Measurements from ENCODE around the gene NFS1.
"Not testable (repeated sequence)": the region's sequence is repeated elsewhere in the genome, so short reads cannot be mapped to it uniquely, and the experiment has no call there.

The NFS1 gene

GRCh38 chr20:35718972-35719635 is 20.0 kb upstream of the NFS1 start:
- peaks cover 97% of the 10 kb centered on the region for H3K36me3 ChIP-seq (ENCODE audit: control insufficient read depth, low read length)
- no peaks in the 10 kb centered on the region for H3K9me2 ChIP-seq (replicated peaks; ENCODE audit: control insufficient read depth, low read length)
- TF ChIP-seq CTCF (IDR thresholded peaks at IDR 0.05; ENCODE audit: low read depth, low read length, poor library complexity, severe bottlenecking) (no peak), EZH2phosphoT487 (IDR thresholded peaks at IDR 0.05; ENCODE audit: borderline replicate concordance, low read length) (no peak)
- H3K4me1 ChIP-seq (ENCODE audit: control insufficient read depth, low read length) = no peaks in the 10 kb centered on the region
- H3K79me2 ChIP-seq (ENCODE audit: control insufficient read depth, low read length) = peaks cover 94% of the 10 kb centered on the region
- H4K20me1 ChIP-seq (ENCODE audit: control insufficient read depth, insufficient read depth, low read depth, low read length) = peaks cover 23% of the 10 kb centered on the region; the same call in 1 of the 2 replicates
- no peak overlapping the region for H3K4me2 ChIP-seq (ENCODE audit: low read length)
- H3K9me3 ChIP-seq (ENCODE audit: control insufficient read depth, insufficient read depth, low read length) = no peaks in the 10 kb centered on the region
- no peak overlapping the region for H3K4me3 ChIP-seq (ENCODE audit: low read length)
- H3K27ac ChIP-seq (ENCODE audit: low read depth, low read length) = no peak overlapping the region
- no peaks in the 10 kb centered on the region for H3K27me3 ChIP-seq (ENCODE audit: control insufficient read depth, low read length)
- H3F3A ChIP-seq (ENCODE audit: control insufficient read depth, insufficient read depth) = peaks cover 39% of the 10 kb centered on the region

- not testable (repeated sequence) for H3K4me2 ChIP-seq (ENCODE audit: low read length); H3K4me1 ChIP-seq (ENCODE audit: control insufficient read depth, low read length); H3K4me3 ChIP-seq (ENCODE audit: low read length); H3K9me3 ChIP-seq (ENCODE audit: control insufficient read depth, insufficient read depth, low read length); H3K27me3 ChIP-seq (ENCODE audit: control insufficient read depth, low read length); H3K27ac ChIP-seq (ENCODE audit: low read depth, low read length); H3K9me2 ChIP-seq (replicated peaks; ENCODE audit: control insufficient read depth, low read length)
- H3K79me2 ChIP-seq (ENCODE audit: control insufficient read depth, low read length) = peaks cover 92% of the 10 kb centered on the region
- H4K20me1 ChIP-seq (ENCODE audit: control insufficient read depth, insufficient read depth, low read depth, low read length) = peaks cover 18% of the 10 kb centered on the region
- H3K36me3 ChIP-seq (ENCODE audit: control insufficient read depth, low read length) = peaks cover 97% of the 10 kb centered on the region
- peaks cover 46% of the 10 kb centered on the region for H3F3A ChIP-seq (ENCODE audit: control insufficient read depth, insufficient read depth)
Observed at GRCh38 chr20:35718321-35718720, 19.2 kb upstream of the NFS1 start.

GRCh38 chr20:35716330-35716729 is 17.2 kb upstream of the NFS1 start:
- H4K20me1 ChIP-seq (ENCODE audit: control insufficient read depth, insufficient read depth, low read depth, low read length) = peaks cover 12% of the 10 kb centered on the region; the same call in 1 of the 2 replicates
- H3K9me2 ChIP-seq (replicated peaks; ENCODE audit: control insufficient read depth, low read length) = no peaks in the 10 kb centered on the region
- TF ChIP-seq EZH2phosphoT487 (IDR thresholded peaks at IDR 0.05; ENCODE audit: borderline replicate concordance, low read length) (no peak), CTCF (IDR thresholded peaks at IDR 0.05; ENCODE audit: low read depth, low read length, poor library complexity, severe bottlenecking) (no peak)
- peaks cover 91% of the 10 kb centered on the region for H3K79me2 ChIP-seq (ENCODE audit: control insufficient read depth, low read length)
- H3K36me3 ChIP-seq (ENCODE audit: control insufficient read depth, low read length) = peaks cover 97% of the 10 kb centered on the region
- peaks cover 57% of the 10 kb centered on the region for H3F3A ChIP-seq (ENCODE audit: control insufficient read depth, insufficient read depth)
- H3K4me1 ChIP-seq (ENCODE audit: control insufficient read depth, low read length) = no peaks in the 10 kb centered on the region
- H3K4me2 ChIP-seq (ENCODE audit: low read length) = no peak overlapping the region
- H3K9me3 ChIP-seq (ENCODE audit: control insufficient read depth, insufficient read depth, low read length) = no peaks in the 10 kb centered on the region
- no peaks in the 10 kb centered on the region for H3K27me3 ChIP-seq (ENCODE audit: control insufficient read depth, low read length)
- no peak overlapping the region for H3K4me3 ChIP-seq (ENCODE audit: low read length)
- H3K27ac ChIP-seq (ENCODE audit: low read depth, low read length) = no peak overlapping the region

DNA sequence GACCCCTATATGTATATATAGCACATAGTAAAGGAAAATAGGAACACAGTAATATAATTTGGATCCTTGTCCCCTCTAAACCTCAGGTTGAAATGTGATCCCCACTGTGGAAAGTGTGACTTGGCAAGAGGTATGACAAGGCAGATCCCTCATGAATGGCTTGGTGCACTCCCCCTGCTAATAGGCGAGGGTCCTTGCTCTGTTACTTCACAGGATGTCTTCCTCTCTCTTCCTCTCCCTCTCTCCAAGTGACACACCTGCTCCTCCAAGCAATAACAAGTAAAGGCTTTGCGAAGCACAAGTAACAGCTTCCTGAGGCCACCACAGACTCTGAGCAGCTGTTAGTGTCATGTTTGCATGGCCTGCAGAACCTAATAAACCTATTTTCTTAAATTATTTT is 16.5 kb upstream of the NFS1 start:
- peaks cover 60% of the 10 kb centered on the region for H3F3A ChIP-seq (ENCODE audit: control insufficient read depth, insufficient read depth)

More for the DNA sequence above, 16.5 kb upstream of the NFS1 start:
- H4K20me1 ChIP-seq (ENCODE audit: control insufficient read depth, insufficient read depth, low read depth, low read length) = peaks cover 18% of the 10 kb centered on the region
- H3K9me2 ChIP-seq (replicated peaks; ENCODE audit: control insufficient read depth, low read length) = no peaks in the 10 kb centered on the region
- H3K36me3 ChIP-seq (ENCODE audit: control insufficient read depth, low read length) = peaks cover 97% of the 10 kb centered on the region
- H3K4me3 ChIP-seq (ENCODE audit: low read length) = no peak overlapping the region
- no peak for TF ChIP-seq CTCF (IDR thresholded peaks at IDR 0.05; ENCODE audit: low read depth, low read length, poor library complexity, severe bottlenecking)
- no peak for TF ChIP-seq EZH2phosphoT487 (IDR thresholded peaks at IDR 0.05; ENCODE audit: borderline replicate concordance, low read length)
- H3K79me2 ChIP-seq (ENCODE audit: control insufficient read depth, low read length) = peaks cover 91% of the 10 kb centered on the region
- H3K27me3 ChIP-seq (ENCODE audit: control insufficient read depth, low read length) = no peaks in the 10 kb centered on the region
- H3K4me2 ChIP-seq (ENCODE audit: low read length) = no peak overlapping the region
- H3K27ac ChIP-seq (ENCODE audit: low read depth, low read length) = no peak overlapping the region
- H3K9me3 ChIP-seq (ENCODE audit: control insufficient read depth, insufficient read depth, low read length) = no peaks in the 10 kb centered on the region
- no peaks in the 10 kb centered on the region for H3K4me1 ChIP-seq (ENCODE audit: control insufficient read depth, low read length)

All from DOHH2 (cell line).